Ectodermal cell (in vitro differentiated cells): ENCODE measurements around the gene WDR70.
"Not testable (repeated sequence)": the region's sequence is repeated elsewhere in the genome, so short reads cannot be mapped to it uniquely, and the experiment has no call there.

ENCODE experiments used
- H3K27ac ChIP-seq: 2 replicates; pipeline ENCODE4 v1.7.0; 2013; ENCODE audit warnings: mild to moderate bottlenecking, low read depth, low read length; ENCODE audit not compliant: insufficient read depth, poor library complexity, severe bottlenecking
- H3K27me3 ChIP-seq: 2 replicates; pipeline ENCODE4 v1.7.0; 2013; ENCODE audit warnings: mild to moderate bottlenecking, low read length; ENCODE audit not compliant: insufficient read depth, control insufficient read depth, poor library complexity, severe bottlenecking
- H3K36me3 ChIP-seq: one replicate; pipeline ENCODE4 v1.7.0; 2013; ENCODE audit warnings: low read length; ENCODE audit not compliant: control insufficient read depth, insufficient read depth
- H3K4me1 ChIP-seq: one replicate; pipeline ENCODE4 v1.7.0; 2013; ENCODE audit warnings: low read length; ENCODE audit not compliant: control insufficient read depth, insufficient read depth
- H3K4me3 ChIP-seq: 2 replicates; pipeline ENCODE4 v1.7.0; 2013; ENCODE audit warnings: low read depth, low read length, control low read depth; ENCODE audit not compliant: insufficient read depth
- H3K9me3 ChIP-seq: 2 replicates; pipeline ENCODE4 v1.7.0; 2013; ENCODE audit warnings: mild to moderate bottlenecking, low read length, moderate library complexity; ENCODE audit not compliant: control insufficient read depth
- WGBS, 2 experiments: methylation state at CpG; one replicate each; pipeline ENCODE4 v1.1.7; 2013; ENCODE audit warnings: missing lambda C conversion rate in 2 of 2; 5-methylcytosine and 5-hydroxymethylcytosine counted together

The WDR70 gene

DNA sequence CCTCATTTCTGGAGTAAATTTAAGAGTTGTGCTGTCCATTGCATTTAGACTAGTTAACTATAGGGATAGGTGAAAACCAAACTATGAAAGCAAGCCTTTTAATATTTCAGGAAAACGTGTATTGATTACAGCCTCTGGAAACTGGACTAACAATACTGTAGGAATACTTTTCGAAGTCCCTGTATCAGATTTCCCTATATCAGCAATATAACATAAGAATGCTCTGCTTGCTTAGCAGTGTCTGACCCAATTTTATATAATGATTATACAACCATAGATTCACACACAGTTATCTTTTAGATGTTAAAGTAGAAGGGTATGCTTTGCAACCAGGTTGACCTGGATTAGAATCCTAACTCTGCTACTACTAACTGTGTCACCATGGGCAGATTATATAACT is 203.1 kb downstream of the WDR70 start:
- H3K27ac ChIP-seq, result no peak overlapping the region
- H3K27me3 ChIP-seq, result no peaks in the 10 kb centered on the region
- H3K4me3 ChIP-seq, result no peak overlapping the region
- 95 to 96% methylated on average over 2 of the region's 2 CpGs for WGBS, 2 experiments
- no peaks in the 10 kb centered on the region for H3K9me3 ChIP-seq
- no peaks in the 10 kb centered on the region for H3K36me3 ChIP-seq
- no peaks in the 10 kb centered on the region for H3K4me1 ChIP-seq

DNA sequence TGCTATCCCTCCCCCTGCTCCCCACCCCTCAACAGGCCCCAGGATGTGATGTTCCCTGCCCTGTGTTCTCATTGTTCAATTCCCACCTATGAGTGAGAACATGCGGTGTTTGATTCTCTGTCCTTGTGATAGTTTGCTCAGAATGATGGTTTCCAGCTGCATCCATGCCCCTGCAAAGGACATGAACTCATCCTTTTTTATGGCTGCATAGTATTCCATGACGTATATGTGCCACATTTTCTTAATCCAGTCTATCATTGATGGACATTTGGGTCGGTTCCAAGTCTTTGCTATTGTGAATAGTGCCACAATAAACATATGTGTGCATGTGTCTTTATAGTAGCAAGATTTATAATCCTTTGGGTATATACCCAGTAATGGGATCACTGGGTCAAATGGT is 214.2 kb downstream of the WDR70 start:
- 76 to 98% methylated on average over 2 of the region's 3 CpGs for WGBS, 2 experiments
- H3K4me3 ChIP-seq, H3K27me3 ChIP-seq, H3K4me1 ChIP-seq, H3K9me3 ChIP-seq, H3K36me3 ChIP-seq, H3K27ac ChIP-seq: not testable (repeated sequence)

DNA sequence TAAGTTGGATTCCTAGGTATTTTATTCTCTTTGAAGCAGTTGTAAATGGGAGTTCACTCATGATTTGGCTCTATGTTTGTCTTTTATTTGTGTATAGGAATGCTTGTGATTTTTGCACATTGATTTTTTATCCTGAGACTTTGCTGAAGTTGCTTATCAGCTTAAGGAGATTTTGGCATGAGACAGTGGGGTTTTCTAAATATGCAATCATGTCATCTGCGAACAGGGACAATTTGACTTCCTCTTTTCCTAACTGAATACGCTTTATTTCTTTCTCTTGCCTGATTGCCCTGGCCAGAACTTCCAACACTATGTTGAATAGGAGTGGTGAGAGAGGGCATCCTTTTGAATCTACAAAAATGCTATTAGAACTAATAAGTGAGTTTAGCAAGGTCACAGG is 215.7 kb downstream of the WDR70 start:
- not testable (repeated sequence) for H3K36me3 ChIP-seq, H3K9me3 ChIP-seq, H3K27me3 ChIP-seq, H3K4me1 ChIP-seq, H3K27ac ChIP-seq, H3K4me3 ChIP-seq
- WGBS, 2 experiments, result 45% methylated on average over 2 of the region's 2 CpGs; no CpG with 5 or more reads in 1 of the 2 experiments

DNA sequence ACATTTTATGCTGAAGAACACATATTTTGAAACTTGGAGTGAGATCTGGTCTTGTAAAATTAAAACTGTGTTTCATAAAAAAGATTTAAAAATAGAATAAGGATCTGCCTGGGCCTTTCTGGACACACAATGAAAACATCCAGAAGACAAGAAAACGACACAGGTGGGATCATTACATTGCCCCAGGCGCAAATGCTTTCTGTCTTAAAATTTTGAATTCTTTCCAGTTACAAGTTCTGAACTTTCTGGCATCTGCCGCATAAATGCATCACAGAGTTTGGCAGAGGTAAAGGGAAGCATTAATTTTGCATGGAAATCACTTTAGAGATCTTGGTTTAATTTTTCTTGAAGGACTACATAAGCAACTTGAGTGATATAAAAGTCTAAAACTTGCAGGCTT is 219.6 kb downstream of the WDR70 start:
- 95 to 97% methylated on average over 3 of the region's 3 CpGs for WGBS, 2 experiments
- Histone ChIP-seq H3K9me3 (no peaks in the 10 kb centered on the region), H3K4me3 (no peak overlapping the region), H3K27me3 (no peaks in the 10 kb centered on the region), H3K4me1 (no peaks in the 10 kb centered on the region), H3K27ac (no peak overlapping the region), H3K36me3 (no peaks in the 10 kb centered on the region)

DNA sequence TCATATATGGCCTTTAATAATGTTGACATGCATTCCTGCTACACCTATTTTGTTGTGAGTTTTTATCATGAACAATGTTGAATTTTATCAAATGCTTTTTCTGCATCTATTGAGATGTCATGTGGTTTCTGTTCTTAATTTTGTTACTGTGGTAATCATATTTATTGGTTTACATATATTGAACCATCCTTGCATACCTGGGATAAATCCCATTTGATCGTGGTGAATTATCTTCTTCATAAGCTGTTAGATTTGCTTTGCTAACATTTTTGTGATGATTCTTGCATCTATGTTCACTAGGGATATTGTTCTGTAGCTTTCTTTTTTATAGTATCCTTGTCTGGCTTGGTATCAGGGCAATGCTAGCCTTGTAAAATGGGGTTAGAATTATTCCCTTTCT is 222.0 kb downstream of the WDR70 start:
- H3K9me3 ChIP-seq, result no peaks in the 10 kb centered on the region
- no peaks in the 10 kb centered on the region for H3K4me1 ChIP-seq
- no peaks in the 10 kb centered on the region for H3K27me3 ChIP-seq
- H3K36me3 ChIP-seq, result no peaks in the 10 kb centered on the region
- 91 to 100% methylated on average over 1 of the region's 1 CpG for WGBS, 2 experiments
- H3K27ac ChIP-seq, result no peak overlapping the region
- H3K4me3 ChIP-seq, result no peak overlapping the region

DNA sequence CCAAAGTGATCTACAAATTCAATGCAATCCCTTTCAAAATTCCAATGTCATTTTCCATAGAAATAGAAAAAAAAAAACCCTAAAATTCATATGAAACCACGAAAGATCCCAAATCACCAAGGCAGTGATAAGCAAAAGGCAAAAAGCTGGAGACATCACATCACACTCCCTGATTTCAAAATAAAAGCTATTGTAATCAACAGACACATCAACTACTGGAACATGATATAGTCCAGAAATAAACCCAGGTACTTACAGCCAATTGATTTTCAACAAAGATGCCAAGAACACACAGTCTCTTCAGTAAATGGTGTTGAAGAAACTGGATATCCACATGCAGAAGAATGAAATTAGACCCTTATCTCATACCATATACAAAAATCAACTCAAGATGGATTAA is 224.0 kb downstream of the WDR70 start:
- 89 to 100% methylated on average over 1 of the region's 1 CpG for WGBS, 2 experiments
- Histone ChIP-seq H3K4me3 (no peak overlapping the region), H3K4me1 (no peaks in the 10 kb centered on the region), H3K9me3 (no peaks in the 10 kb centered on the region), H3K36me3 (no peaks in the 10 kb centered on the region), H3K27ac (no peak overlapping the region), H3K27me3 (no peaks in the 10 kb centered on the region)

DNA sequence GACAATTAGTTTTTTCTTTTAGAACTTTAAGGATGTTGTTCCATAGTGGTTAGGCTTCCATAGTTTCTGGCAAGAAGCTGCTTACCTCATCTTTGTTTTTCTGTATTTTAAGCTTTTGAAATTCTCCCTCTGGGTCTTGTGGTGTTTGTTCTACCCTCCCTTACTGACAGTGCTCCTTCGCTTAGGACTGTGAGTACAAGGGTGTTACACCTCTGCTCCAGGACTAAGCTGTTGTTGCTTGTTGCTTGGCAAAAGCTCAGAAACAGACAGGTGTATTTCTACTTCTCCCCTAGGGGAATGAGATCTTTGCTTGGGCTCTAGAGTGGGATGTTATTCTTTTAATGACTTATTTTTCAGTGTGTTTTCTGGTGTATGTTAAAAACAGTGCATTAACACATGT is 225.2 kb downstream of the WDR70 start:
- no peaks in the 10 kb centered on the region for H3K9me3 ChIP-seq
- no peaks in the 10 kb centered on the region for H3K36me3 ChIP-seq
- 89 to 100% methylated on average over 1 of the region's 1 CpG for WGBS, 2 experiments
- no peaks in the 10 kb centered on the region for H3K27me3 ChIP-seq
- no peaks in the 10 kb centered on the region for H3K4me1 ChIP-seq
- H3K4me3 ChIP-seq, result no peak overlapping the region
- no peak overlapping the region for H3K27ac ChIP-seq

DNA sequence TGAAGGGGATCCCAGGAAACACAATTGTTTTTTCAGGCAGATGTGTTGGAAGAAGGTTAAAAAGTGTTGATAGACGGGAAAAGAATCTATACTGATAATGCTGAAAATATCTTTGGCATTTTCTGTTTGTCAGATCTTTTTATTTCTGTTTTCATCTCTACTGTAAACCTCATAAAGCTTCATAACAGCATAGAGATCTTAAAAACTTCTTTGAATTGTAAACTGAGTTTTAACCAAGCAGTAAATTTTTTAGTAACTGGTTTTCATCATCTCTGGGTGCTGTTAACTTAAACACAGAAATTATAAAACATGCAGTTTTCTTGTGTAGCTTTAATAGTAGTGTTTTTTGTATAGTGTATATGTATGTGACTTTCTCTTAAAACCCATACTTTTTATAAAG is 227.0 kb downstream of the WDR70 start:
- no peaks in the 10 kb centered on the region for H3K4me1 ChIP-seq
- H3K9me3 ChIP-seq, result no peaks in the 10 kb centered on the region
- 89 to 93% methylated on average over 1 of the region's 1 CpG for WGBS, 2 experiments
- no peak overlapping the region for H3K4me3 ChIP-seq
- no peaks in the 10 kb centered on the region for H3K27me3 ChIP-seq
- no peak overlapping the region for H3K27ac ChIP-seq
- H3K36me3 ChIP-seq, result no peaks in the 10 kb centered on the region

DNA sequence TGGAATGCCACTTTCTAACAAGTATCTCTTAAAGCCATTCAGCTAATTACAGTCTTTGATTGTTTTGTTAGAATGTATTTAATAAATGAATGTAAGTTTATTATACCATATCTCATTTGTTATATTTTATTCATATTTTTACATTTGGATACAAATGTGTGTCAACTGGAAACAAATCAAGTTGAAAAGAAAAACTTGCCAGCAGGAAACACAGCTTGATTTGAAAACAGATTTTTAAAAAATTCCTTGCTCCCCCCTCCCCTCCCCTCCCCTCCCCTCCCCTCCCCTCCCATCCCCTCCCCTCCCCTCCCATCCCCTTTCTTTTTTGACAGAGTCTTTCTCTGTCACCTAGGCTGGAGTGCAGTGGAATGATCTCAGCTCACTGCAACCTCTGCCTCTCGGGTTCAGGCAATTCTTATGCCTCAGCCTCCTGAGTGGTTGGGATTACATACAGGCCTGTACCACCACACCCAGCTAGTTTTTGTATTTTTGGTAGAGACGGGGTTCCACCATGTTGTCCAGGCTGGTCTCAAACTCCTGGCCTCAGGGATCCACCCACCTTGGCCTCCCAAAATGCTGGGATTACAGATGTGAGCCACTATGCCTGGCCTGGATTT is 227.6 kb downstream of the WDR70 start:
- Histone ChIP-seq H3K4me1 (no peaks in the 10 kb centered on the region), H3K9me3 (no peaks in the 10 kb centered on the region), H3K27ac (no peak overlapping the region), H3K4me3 (no peak overlapping the region), H3K27me3 (no peaks in the 10 kb centered on the region), H3K36me3 (no peaks in the 10 kb centered on the region)
- WGBS, 2 experiments, result 82 to 84% methylated on average over 2 of the region's 2 CpGs

DNA sequence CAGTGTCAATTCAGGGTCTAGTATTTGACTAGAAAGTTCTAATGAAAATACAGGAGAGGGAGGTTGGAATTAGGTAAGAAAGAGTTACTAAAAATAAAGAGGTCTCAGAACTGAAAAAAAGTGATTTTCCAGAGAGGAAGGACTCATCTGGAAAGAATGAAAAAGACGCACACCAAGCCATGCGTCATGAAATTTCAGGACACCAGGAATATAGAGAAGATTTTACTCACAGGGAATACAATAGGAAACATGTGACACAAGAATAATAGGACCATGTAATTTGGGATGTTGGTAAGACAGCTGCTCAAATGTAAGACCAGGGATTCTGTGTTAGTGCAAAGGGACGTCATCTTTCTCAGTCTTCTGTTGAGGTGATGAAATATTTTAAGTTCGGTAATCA is 236.1 kb downstream of the WDR70 start:
- H3K27me3 ChIP-seq, result no peaks in the 10 kb centered on the region
- H3K4me1 ChIP-seq, result no peaks in the 10 kb centered on the region
- H3K27ac ChIP-seq, result no peak overlapping the region
- WGBS, 2 experiments, result 96 to 97% methylated on average over 4 of the region's 4 CpGs
- no peak overlapping the region for H3K4me3 ChIP-seq
- no peaks in the 10 kb centered on the region for H3K36me3 ChIP-seq
- no peaks in the 10 kb centered on the region for H3K9me3 ChIP-seq

DNA sequence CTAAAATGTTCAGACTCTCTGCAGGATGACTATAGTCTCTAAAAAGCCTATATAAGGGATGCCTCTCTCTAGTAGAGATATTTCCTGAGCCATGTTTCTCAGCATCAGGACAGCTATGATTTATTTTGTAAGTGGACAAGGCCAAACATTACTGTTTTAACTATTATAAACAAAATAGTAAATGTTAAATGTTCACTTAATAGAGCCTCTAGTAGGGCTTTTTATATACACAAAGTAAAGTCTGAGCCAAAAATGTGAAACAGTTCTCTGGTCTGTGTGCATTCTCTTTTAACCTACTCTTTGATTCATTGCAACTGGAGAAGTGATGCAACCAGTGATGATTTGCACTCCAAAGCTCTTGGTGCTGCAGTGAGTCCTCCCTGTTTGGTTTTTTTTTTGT is 240.2 kb downstream of the WDR70 start:
- no peaks in the 10 kb centered on the region for H3K4me1 ChIP-seq
- H3K4me3 ChIP-seq, result no peak overlapping the region
- H3K27ac ChIP-seq, result no peak overlapping the region
- no peaks in the 10 kb centered on the region for H3K36me3 ChIP-seq
- no peaks in the 10 kb centered on the region for H3K27me3 ChIP-seq
- no peaks in the 10 kb centered on the region for H3K9me3 ChIP-seq
